ENCODE results near the gene NSD2. TPM values are rescaled to one million over a fixed set of nuclear protein-coding genes. Genes with fewer than 3 reads are reported as not detected.

The NSD2 gene
- total and polyA plus RNA-seq, 2 experiments from 2014 or later: 25.7 to 30.8 TPM

- no peaks in the 10 kb centered on the region for H4K20me1 ChIP-seq (ENCODE audit: insufficient read depth, poor library complexity, severe bottlenecking)
- no peak overlapping the region for H3K4me2 ChIP-seq
- no peak overlapping the region for H2AFZ ChIP-seq
- H3K79me2 ChIP-seq: peaks cover 5% of the 10 kb centered on the region
- no peaks in the 10 kb centered on the region for H3K4me1 ChIP-seq (ENCODE audit: insufficient read depth)
- no peaks in the 10 kb centered on the region for H3K9me2 ChIP-seq (replicated peaks; ENCODE audit: insufficient read depth)
- H3K27me3 ChIP-seq: no peaks in the 10 kb centered on the region
- no peak overlapping the region for H3K27ac ChIP-seq
- no peak for DNase-seq (ENCODE audit: low spot score)
- TF ChIP-seq EZH2 (IDR thresholded peaks at IDR 0.05; ENCODE audit: borderline replicate concordance) (no peak), EZH2phosphoT487 (IDR thresholded peaks at IDR 0.05; ENCODE audit: low read depth, severe bottlenecking, unreplicated experiment) (no peak)
- TF ChIP-seq, protein P1, sequence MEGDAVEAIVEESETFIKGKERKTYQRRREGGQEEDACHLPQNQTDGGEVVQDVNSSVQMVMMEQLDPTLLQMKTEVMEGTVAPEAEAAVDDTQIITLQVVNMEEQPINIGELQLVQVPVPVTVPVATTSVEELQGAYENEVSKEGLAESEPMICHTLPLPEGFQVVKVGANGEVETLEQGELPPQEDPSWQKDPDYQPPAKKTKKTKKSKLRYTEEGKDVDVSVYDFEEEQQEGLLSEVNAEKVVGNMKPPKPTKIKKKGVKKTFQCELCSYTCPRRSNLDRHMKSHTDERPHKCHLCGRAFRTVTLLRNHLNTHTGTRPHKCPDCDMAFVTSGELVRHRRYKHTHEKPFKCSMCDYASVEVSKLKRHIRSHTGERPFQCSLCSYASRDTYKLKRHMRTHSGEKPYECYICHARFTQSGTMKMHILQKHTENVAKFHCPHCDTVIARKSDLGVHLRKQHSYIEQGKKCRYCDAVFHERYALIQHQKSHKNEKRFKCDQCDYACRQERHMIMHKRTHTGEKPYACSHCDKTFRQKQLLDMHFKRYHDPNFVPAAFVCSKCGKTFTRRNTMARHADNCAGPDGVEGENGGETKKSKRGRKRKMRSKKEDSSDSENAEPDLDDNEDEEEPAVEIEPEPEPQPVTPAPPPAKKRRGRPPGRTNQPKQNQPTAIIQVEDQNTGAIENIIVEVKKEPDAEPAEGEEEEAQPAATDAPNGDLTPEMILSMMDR (IDR thresholded peaks at IDR 0.05; ENCODE audit: poor library complexity): no peak
- 92% methylated on average over 14 of the region's 14 CpGs for WGBS (ENCODE audit: low lambda C conversion rate, missing lambda C conversion rate)
- no peak overlapping the region for H3K4me3 ChIP-seq
- H3K36me3 ChIP-seq (replicated peaks; ENCODE audit: insufficient read depth, low read depth): no peaks in the 10 kb centered on the region
- no peaks in the 10 kb centered on the region for H3K9me3 ChIP-seq (ENCODE audit: low read depth)
Observed at GRCh38 chr4:1985294-1985693, 114.1 kb downstream of the NSD2 start.

DNA sequence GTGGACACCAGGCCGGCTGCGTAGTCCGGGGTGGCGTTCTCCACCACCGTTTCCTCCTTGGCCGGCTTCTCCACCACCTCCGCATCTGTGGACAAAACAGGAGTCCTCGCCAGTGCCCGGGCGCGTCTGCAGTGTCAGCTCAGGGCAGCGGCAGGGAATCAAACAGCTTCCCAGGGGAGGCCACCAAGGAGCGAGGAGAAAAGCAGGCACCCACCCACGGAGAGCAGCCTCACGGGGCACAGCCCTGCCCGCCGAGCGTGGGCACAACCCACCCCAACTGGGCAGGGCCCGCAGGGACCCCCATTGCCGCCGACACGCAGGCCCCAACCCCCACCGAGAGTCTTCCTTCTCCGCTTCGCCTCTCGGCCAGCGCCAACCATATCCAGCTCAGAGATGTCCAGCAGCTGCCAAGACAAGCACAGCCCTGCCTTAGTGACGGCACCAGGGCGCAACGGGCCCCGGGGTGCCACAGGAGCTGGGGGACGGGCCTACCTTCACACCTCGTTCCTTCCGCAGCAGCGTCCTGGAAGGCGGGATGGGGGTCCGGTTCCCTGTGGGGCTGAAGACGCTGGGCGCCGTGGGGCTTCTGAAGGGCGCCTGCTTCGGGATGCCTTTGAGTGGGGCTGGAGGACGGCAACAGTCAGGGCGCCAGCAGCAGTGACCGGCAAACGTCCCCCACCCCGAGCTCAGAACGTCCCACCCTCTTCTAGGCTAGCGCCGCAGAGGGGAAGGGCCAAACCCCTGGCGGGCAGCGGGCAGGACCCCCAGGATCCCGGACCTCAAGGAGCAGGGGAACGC is 114.8 kb downstream of the NSD2 start:
- no peak overlapping the region for H3K4me3 ChIP-seq
- peaks cover 6% of the 10 kb centered on the region for H4K20me1 ChIP-seq (ENCODE audit: insufficient read depth, poor library complexity, severe bottlenecking)
- H3K9me2 ChIP-seq (replicated peaks; ENCODE audit: insufficient read depth): no peaks in the 10 kb centered on the region
- no peak overlapping the region for H3K4me2 ChIP-seq
- no peak overlapping the region for H2AFZ ChIP-seq
- H3K27ac ChIP-seq: no peak overlapping the region
- H3K9me3 ChIP-seq (ENCODE audit: low read depth): no peaks in the 10 kb centered on the region
- WGBS (ENCODE audit: low lambda C conversion rate, missing lambda C conversion rate): 97% methylated on average over 45 of the region's 54 CpGs
- TF ChIP-seq, protein P1 (IDR thresholded peaks at IDR 0.05; ENCODE audit: poor library complexity): no peak
- no peak for TF ChIP-seq EZH2phosphoT487 (IDR thresholded peaks at IDR 0.05; ENCODE audit: low read depth, severe bottlenecking, unreplicated experiment)
- no peak for TF ChIP-seq EZH2 (IDR thresholded peaks at IDR 0.05; ENCODE audit: borderline replicate concordance)
- H3K27me3 ChIP-seq: no peaks in the 10 kb centered on the region
- no peaks in the 10 kb centered on the region for H3K36me3 ChIP-seq (replicated peaks; ENCODE audit: insufficient read depth, low read depth)
- no peak for DNase-seq (ENCODE audit: low spot score)
- peaks cover 12% of the 10 kb centered on the region for H3K79me2 ChIP-seq
- H3K4me1 ChIP-seq (ENCODE audit: insufficient read depth): no peaks in the 10 kb centered on the region

- Histone ChIP-seq H3K9me3 (ENCODE audit: low read depth) (no peaks in the 10 kb centered on the region), H3K4me1 (ENCODE audit: insufficient read depth) (no peaks in the 10 kb centered on the region), H3K9me2 (replicated peaks; ENCODE audit: insufficient read depth) (no peaks in the 10 kb centered on the region), H3K79me2 (peaks cover 19% of the 10 kb centered on the region), H3K27ac (no peak overlapping the region), H3K4me3 (no peak overlapping the region), H3K27me3 (no peaks in the 10 kb centered on the region), H3K4me2 (no peak overlapping the region), H3K36me3 (replicated peaks; ENCODE audit: insufficient read depth, low read depth) (no peaks in the 10 kb centered on the region), H4K20me1 (ENCODE audit: insufficient read depth, poor library complexity, severe bottlenecking) (peaks cover 8% of the 10 kb centered on the region), H2AFZ (no peak overlapping the region)
- TF ChIP-seq, protein P1 (IDR thresholded peaks at IDR 0.05; ENCODE audit: poor library complexity): no peak
- TF ChIP-seq EZH2 (IDR thresholded peaks at IDR 0.05; ENCODE audit: borderline replicate concordance): no peak
- TF ChIP-seq EZH2phosphoT487 (IDR thresholded peaks at IDR 0.05; ENCODE audit: low read depth, severe bottlenecking, unreplicated experiment): no peak
- WGBS (ENCODE audit: low lambda C conversion rate, missing lambda C conversion rate): 96% methylated on average over 21 of the region's 22 CpGs
- DNase-seq (ENCODE audit: low spot score): no peak
Observed at GRCh38 chr4:1986578-1987210, 115.5 kb downstream of the NSD2 start.
